HT1080 (cell line): ENCODE results near the gene ADGRG2. TPM values are rescaled to one million over a fixed set of nuclear protein-coding genes. Genes with fewer than 3 reads are reported as not detected.
A peak's percentile ranks its signal among the peaks of the same experiment; 100 is the strongest.

Source experiments
- DNase-seq: peaks from one replicate; pipeline ENCODE4 v3.0.0-alpha.2; 2015; ENCODE audit warnings: low read depth
- total RNA-seq: library from RNA; depleted of rRNA; stranded (reverse); fragments of >200 nt; shearing (Covaris generic); gene quantifications from 2 replicates; pipeline ENCODE4 v1.2.3, GENCODE V29; 2014; rRNA removed

Gene ADGRG2
- total RNA-seq, 1 experiment from 2014 or later = 0.06 TPM

GRCh38 chrX:18955676-18956075 is 166.6 kb downstream of the ADGRG2 start:
- DNase-seq = no peak

DNA sequence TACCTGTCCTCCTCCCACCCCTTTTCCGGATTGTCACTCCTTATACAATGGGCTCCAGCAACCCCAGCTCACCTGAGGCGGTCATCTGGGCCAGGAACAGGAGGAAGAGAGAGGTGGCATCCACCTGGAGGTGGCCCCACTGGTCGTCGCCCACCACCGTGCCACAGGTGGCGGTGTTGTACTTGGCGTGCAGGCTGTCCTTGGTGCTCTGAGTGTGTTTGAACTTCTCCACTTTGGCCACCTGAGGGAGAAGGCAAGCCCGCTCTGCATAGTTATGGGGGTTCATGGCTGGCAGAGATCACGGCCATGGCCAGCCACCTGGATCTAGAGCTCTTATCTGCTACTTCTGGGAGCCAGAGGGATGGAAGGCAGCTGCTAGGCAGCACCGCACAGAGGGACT is 171.2 kb downstream of the ADGRG2 start:
- DNase-seq = no peak

GRCh38 chrX:18949944-18950301 is 172.3 kb downstream of the ADGRG2 start:
- no peak for DNase-seq

- no peak for DNase-seq
Observed at GRCh38 chrX:18949291-18949943, 172.9 kb downstream of the ADGRG2 start.

DNA sequence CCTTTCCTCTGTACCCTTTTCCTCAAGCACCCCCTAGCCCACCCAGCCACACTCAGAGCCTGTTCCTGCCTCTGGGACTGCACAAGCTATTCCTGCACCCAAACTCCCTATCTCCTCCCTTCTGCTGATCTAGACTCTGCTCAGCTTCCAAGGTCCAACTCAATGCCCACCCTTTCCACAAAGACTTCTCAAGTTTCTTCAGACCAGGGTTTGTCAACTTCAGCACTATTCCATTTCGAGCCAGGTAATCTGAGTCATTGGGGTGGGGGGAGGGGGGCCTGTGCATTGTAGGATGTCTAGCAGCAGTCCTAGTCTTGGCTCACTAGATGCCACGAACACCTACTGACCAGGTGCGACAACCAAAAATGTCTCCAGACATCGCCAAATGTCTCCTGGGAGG is 175.7 kb downstream of the ADGRG2 start:
- no peak for DNase-seq

DNA sequence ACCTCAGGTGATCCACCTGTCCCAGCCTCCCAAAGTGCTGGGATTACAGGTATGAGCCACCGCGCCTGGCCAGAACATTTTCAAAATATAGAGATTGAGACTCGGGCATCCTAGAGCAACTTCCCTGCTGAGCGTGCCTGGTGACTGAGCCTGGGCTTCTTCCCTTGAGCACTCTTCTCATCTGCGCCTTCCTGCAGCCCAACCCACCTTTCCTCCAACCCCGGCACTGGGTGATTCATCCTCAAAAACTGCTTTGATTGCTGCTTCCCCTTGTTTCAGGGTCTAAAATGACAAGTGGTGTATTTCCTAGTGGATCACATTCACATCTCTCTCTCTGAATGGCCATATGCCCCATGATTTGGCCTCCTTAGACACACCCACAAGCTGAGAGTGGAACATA is 176.1 kb downstream of the ADGRG2 start:
- DNase-seq = peak; percentile 34

DNA sequence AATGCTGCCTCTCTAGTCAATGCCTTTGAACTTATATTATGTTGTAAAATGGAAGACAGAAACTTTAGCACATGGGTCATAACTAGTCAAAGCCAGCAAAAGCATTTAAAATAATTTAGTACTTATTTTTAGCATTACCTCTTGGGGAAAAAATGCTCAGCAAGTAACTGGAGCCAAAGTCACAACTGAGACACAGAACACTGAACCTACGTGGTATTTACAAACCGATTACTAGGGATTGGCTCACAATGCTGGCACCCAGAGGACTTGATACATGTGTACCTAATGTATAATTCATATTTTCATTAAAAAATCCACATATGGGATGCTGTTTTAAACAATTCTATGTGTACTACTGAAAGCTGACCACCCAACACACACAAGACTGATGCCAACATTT is 176.8 kb downstream of the ADGRG2 start:
- no peak for DNase-seq

GRCh38 chrX:18944482-18944881 is 177.8 kb downstream of the ADGRG2 start:
- DNase-seq = no peak

- DNase-seq = no peak
Observed at GRCh38 chrX:18941896-18942295, 180.4 kb downstream of the ADGRG2 start.

Other genes with a start within 250 kb of the ADGRG2 start
- 7.2 and 9.5 TPM in 2 replicates for gene PHKA2, start 138.4 kb downstream of the ADGRG2 start, total RNA-seq
- 114 and 153 TPM in 2 replicates for gene PDHA1, start 221.5 kb upstream of the ADGRG2 start, total RNA-seq